GM12878 (cell line): Measurements from ENCODE around the gene HSPBP1. TPM values are rescaled to one million over a fixed set of nuclear protein-coding genes. Genes with fewer than 3 reads are reported as not detected.

Experiments used
- ATAC-seq: fragments of 200-7000 bp; cut with Tn5 transposase; 3 replicates; pipeline ENCODE4 v1.9.1; 2020; ENCODE audit warnings: mild to moderate bottlenecking, moderate library complexity
- BruUV-seq: library from RNA; stranded (reverse); fragments of 400-500 nt; replicated peaks from 2 replicates; lab custom pipeline; 2021; lab: Mats Ljungman, UMichigan
- CTCF ChIA-PET: fragments of 300-600 bp; sonication (Branson Sonifier 250); formaldehyde crosslinking; extraction: SDS; loops from one replicate; lab custom pipeline; 2021; ENCODE audit warnings: inconsistent platforms; lab: Yijun Ruan, JAX
- POLR2A ChIA-PET: fragments of 350-600 bp; formaldehyde crosslinking; extraction: SDS; loops from one replicate; lab custom pipeline; 2021; ENCODE audit warnings: inconsistent platforms; lab: Charles Lee
- RAD21 ChIA-PET: fragments of 300-600 bp; sonication (Branson Sonifier 250); formaldehyde crosslinking; loops from one replicate; lab custom pipeline; 2023; ENCODE audit warnings: antibody characterized with exemption; ENCODE audit not compliant: unreplicated experiment; lab: Charles Lee
- SMC1A ChIA-PET: fragments of 300-600 bp; sonication (Branson Sonifier 250); formaldehyde crosslinking; loops from one replicate; lab custom pipeline; 2023; ENCODE audit not compliant: unreplicated experiment, uncharacterized antibody; lab: Charles Lee
- DNase-seq: peaks from one replicate; pipeline ENCODE4 v3.0.0-alpha.2; 2011; ENCODE audit warnings: low read depth, low spot score
- FAIRE-seq: peaks from 3 replicates; lab custom pipeline; 2011; peaks lifted over from hg19 to GRCh38; lab: Jason Lieb, UNC
- H2AFZ ChIP-seq: 2 replicates; pipeline ENCODE4 v1.6.0; 2011; ENCODE audit warnings: low read depth, low read length, control low read depth; ENCODE audit not compliant: control insufficient read depth
- H3K27ac ChIP-seq: 2 replicates; pipeline ENCODE4 v1.5.1; 2011; ENCODE audit warnings: control low read depth; ENCODE audit not compliant: control insufficient read depth, insufficient read depth
- H3K27me3 ChIP-seq, 2 experiments: replicated peaks in 1 of 2; 2 replicates each; pipeline versions ENCODE4 v1.6.0 to v1.6.1; 2011; ENCODE audit warnings: low read length in 1 of 2; ENCODE audit not compliant: control insufficient read depth in 2 of 2, insufficient read depth in 2 of 2
- H3K36me3 ChIP-seq, 2 experiments: 2 replicates each; pipeline ENCODE4 v1.5.1; 2011; ENCODE audit warnings: low read length in 1 of 2; ENCODE audit not compliant: control insufficient read depth in 2 of 2, insufficient read depth in 2 of 2
- H3K4me1 ChIP-seq: 2 replicates; pipeline ENCODE4 v1.6.1; 2011; ENCODE audit warnings: mild to moderate bottlenecking, low read length, moderate library complexity, mixed read lengths; ENCODE audit not compliant: control insufficient read depth, insufficient read depth
- H3K4me2 ChIP-seq: 2 replicates; pipeline ENCODE4 v1.6.0; 2011; ENCODE audit warnings: control low read depth; ENCODE audit not compliant: control insufficient read depth, insufficient read depth
- H3K4me3 ChIP-seq: fragments of 200-600 bp; sonication (generic); 2 replicates; pipeline ENCODE4 v1.5.1; 2016
- H3K79me2 ChIP-seq: 2 replicates; pipeline ENCODE4 v1.6.0; 2011; ENCODE audit warnings: low read length; ENCODE audit not compliant: control insufficient read depth, insufficient read depth
- H3K9ac ChIP-seq: 2 replicates; pipeline ENCODE4 v1.8.0; 2011; ENCODE audit warnings: low read length, control low read depth, mixed read lengths; ENCODE audit not compliant: control insufficient read depth, insufficient read depth
- H3K9me3 ChIP-seq: replicated peaks from 3 replicates; pipeline ENCODE4 v1.5.1; 2011; ENCODE audit warnings: mild to moderate bottlenecking, low read length; ENCODE audit not compliant: control insufficient read depth, insufficient read depth
- H4K20me1 ChIP-seq: 2 replicates; pipeline ENCODE4 v1.6.0; 2011; ENCODE audit not compliant: control insufficient read depth, insufficient read depth
- BCL3 ChIP-seq: IDR thresholded peaks from 2 replicates; pipeline ENCODE4 v1.6.1; 2011; ENCODE audit warnings: borderline replicate concordance, low read depth, mild to moderate bottlenecking, moderate library complexity, low read length; ENCODE audit not compliant: insufficient read depth, poor library complexity, severe bottlenecking
- FOS ChIP-seq: IDR thresholded peaks from 3 replicates; pipeline ENCODE4 v1.6.1; 2011; ENCODE audit warnings: borderline replicate concordance; ENCODE audit not compliant: insufficient read length; ENCODE audit errors: extremely low read depth
- HDAC6 ChIP-seq: fragments of 200-600 bp; sonication (generic); IDR thresholded peaks from one replicate; pipeline ENCODE4 v1.8.0; 2017; ENCODE audit warnings: antibody characterized with exemption; ENCODE audit not compliant: unreplicated experiment
- LARP7 ChIP-seq: fragments of 450-650 bp; IDR thresholded peaks from 2 replicates; pipeline ENCODE4 v1.6.1; 2017; ENCODE audit warnings: mild to moderate bottlenecking
- MTA3 ChIP-seq: IDR thresholded peaks from 2 replicates; pipeline ENCODE4 v1.6.1; 2012; ENCODE audit warnings: low read length, inconsistent platforms, borderline replicate concordance
- NR2C1 ChIP-seq: fragments of 450-650 bp; IDR thresholded peaks from 2 replicates; pipeline ENCODE4 v1.6.1; 2017; ENCODE audit warnings: antibody characterized with exemption, mild to moderate bottlenecking, moderate library complexity
- USF2 ChIP-seq: IDR thresholded peaks from 2 replicates; pipeline ENCODE4 v1.6.1; 2011; ENCODE audit warnings: low read depth, low read length, improper control_type of control experiment, borderline replicate concordance
- ZBTB11 ChIP-seq: fragments of 450-650 bp; formaldehyde crosslinking; IDR thresholded peaks from 2 replicates; pipeline ENCODE4 v1.5.0; 2022; ENCODE audit warnings: mild to moderate bottlenecking, missing genetic modification characterization
- WGBS: methylation state at CpG from one replicate; pipeline ENCODE4 v1.1.6; 2016; ENCODE audit warnings: low lambda C conversion rate; ENCODE audit not compliant: insufficient replicate concordance, insufficient coverage; ENCODE audit errors: missing lambda C conversion rate; 5-methylcytosine and 5-hydroxymethylcytosine counted together
- in situ Hi-C: fragments of 300-500 bp; cut with MboI; formaldehyde crosslinking; loops from 9 replicates; pipeline ENCODE4 v1.14.3; 2018; ENCODE audit warnings: mixed read lengths
- intact Hi-C: fragments of 100-400 bp; cut with micrococcal nuclease; formaldehyde crosslinking; loops from one replicate; pipeline ENCODE4 v1.14.2; 2022; ENCODE audit not compliant: unreplicated experiment
- polyA plus RNA-seq, 11 experiments: library from polyadenylated mRNA; depleted of rRNA in 4 of 11; unstranded in 6 of 11; stranded (reverse) in 5 of 11; fragments of >200 nt; fragmentation: Nextera tagmentation in 4 of 11; fragmentation: Illumina TruSeq in 1 of 11; extraction: Ambion mirVana in 4 of 11; extraction: Trizol in 1 of 11; gene quantifications; 1 replicate in 1 of 11; 2 replicates in 10 of 11; pipeline versions ENCODE4 v1.2.1 to v1.2.3, GENCODE V29; 2011 to 2016; ENCODE audit warnings: inconsistent platforms in 2 of 11, missing spikeins in 2 of 11, low read depth in 1 of 11
- total RNA-seq, 4 experiments: library from RNA; depleted of rRNA in 3 of 4; stranded (reverse); fragments of >200 nt in 3 of 4; fragmentation: Illumina TruSeq in 1 of 4; extraction: Trizol in 1 of 4; gene quantifications; 2 replicates each; pipeline versions ENCODE4 v1.2.1 to v1.2.3, GENCODE V29; 2013 to 2021
- TF ChIP-seq, protein P1 (sequence below): IDR thresholded peaks from 2 replicates; pipeline ENCODE4 v1.6.1; 2012; ENCODE audit warnings: low read depth, low read length, improper control_type of control experiment
- TF ChIP-seq, protein P2 (sequence below): fragments of 450-650 bp; IDR thresholded peaks from 2 replicates; pipeline ENCODE4 v1.6.1; 2017; ENCODE audit warnings: low read depth, mild to moderate bottlenecking, moderate library complexity
- TF ChIP-seq, protein P3 (sequence below): fragments of 450-650 bp; IDR thresholded peaks from 2 replicates; pipeline ENCODE4 v1.6.1; 2018; ENCODE audit warnings: mild to moderate bottlenecking, low read depth, moderate library complexity; ENCODE audit not compliant: partially characterized antibody

HSPBP1 gene
- total and polyA plus RNA-seq, 10 of the 15 experiments (the other 5 are each of a cell fraction or from before 2014, with no cell fraction given) = 0.18 to 83.3 (median 23.0) TPM

DNA sequence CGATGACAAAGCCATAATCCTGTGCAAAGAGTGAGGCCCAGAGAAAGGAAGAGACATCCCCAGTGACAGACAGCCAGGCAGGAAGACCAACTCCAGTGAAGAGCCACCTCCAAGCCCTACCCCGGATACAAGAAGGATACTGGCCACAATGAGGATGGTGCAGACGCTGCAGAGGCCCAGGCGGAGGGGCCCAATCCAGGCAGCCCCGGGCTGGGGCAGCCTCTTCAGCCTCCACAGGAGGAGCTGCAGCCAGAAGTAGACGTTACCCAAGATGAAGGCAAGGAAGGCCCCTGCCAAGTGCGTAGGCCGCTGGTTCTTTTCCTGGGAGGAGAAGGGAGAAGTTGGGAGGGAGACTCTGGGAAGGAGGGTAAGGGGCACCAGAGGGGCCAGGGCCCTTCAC lies 36.7 kb upstream of the HSPBP1 start:
- H3K4me2 ChIP-seq = no peak overlapping the region
- no peak overlapping the region for H3K9ac ChIP-seq
- DNase-seq (no peak), ATAC-seq (no peak), FAIRE-seq (no peak)
- BruUV-seq = no TSS peak
- WGBS = 46% methylated on average over 8 of the region's 8 CpGs
- ChIA-PET SMC1A (no interaction called here), RAD21 (no interaction called here), POLR2A (no interaction called here), CTCF (interaction anchor here (1.1 kb wide), 2 partner anchors 15 kb away, joined by 3 to 5 read pairs; no protein-coding TSS in a partner anchor)
- H3K27me3 ChIP-seq = no peaks in the 10 kb centered on the region
- in situ Hi-C loops (no loop called here), intact Hi-C loops (no loop called here)
- H3K4me3 ChIP-seq = no peak overlapping the region
- H4K20me1 ChIP-seq = no peaks in the 10 kb centered on the region
- H3K9me3 ChIP-seq = no peaks in the 10 kb centered on the region
- no peak overlapping the region for H2AFZ ChIP-seq
- H3K79me2 ChIP-seq = no peaks in the 10 kb centered on the region
- no peaks in the 10 kb centered on the region for H3K36me3 ChIP-seq
- no peak overlapping the region for H3K27ac ChIP-seq
- no peaks in the 10 kb centered on the region for H3K4me1 ChIP-seq
- no peak for TF ChIP-seq USF2
- TF ChIP-seq, protein P1, sequence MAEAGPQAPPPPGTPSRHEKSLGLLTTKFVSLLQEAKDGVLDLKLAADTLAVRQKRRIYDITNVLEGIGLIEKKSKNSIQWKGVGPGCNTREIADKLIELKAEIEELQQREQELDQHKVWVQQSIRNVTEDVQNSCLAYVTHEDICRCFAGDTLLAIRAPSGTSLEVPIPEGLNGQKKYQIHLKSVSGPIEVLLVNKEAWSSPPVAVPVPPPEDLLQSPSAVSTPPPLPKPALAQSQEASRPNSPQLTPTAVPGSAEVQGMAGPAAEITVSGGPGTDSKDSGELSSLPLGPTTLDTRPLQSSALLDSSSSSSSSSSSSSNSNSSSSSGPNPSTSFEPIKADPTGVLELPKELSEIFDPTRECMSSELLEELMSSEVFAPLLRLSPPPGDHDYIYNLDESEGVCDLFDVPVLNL = no peak
- no peak for TF ChIP-seq FOS
- TF ChIP-seq HDAC6 = no peak
- no peak for TF ChIP-seq ZBTB11 (CRISPR knock-in tag)
- TF ChIP-seq, protein P2, sequence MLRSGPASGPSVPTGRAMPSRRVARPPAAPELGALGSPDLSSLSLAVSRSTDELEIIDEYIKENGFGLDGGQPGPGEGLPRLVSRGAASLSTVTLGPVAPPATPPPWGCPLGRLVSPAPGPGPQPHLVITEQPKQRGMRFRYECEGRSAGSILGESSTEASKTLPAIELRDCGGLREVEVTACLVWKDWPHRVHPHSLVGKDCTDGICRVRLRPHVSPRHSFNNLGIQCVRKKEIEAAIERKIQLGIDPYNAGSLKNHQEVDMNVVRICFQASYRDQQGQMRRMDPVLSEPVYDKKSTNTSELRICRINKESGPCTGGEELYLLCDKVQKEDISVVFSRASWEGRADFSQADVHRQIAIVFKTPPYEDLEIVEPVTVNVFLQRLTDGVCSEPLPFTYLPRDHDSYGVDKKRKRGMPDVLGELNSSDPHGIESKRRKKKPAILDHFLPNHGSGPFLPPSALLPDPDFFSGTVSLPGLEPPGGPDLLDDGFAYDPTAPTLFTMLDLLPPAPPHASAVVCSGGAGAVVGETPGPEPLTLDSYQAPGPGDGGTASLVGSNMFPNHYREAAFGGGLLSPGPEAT = no peak
- no peak for TF ChIP-seq NR2C1
- TF ChIP-seq BCL3 = no peak
- TF ChIP-seq MTA3 = no peak
- no peak for TF ChIP-seq LARP7
- TF ChIP-seq, protein P3, sequence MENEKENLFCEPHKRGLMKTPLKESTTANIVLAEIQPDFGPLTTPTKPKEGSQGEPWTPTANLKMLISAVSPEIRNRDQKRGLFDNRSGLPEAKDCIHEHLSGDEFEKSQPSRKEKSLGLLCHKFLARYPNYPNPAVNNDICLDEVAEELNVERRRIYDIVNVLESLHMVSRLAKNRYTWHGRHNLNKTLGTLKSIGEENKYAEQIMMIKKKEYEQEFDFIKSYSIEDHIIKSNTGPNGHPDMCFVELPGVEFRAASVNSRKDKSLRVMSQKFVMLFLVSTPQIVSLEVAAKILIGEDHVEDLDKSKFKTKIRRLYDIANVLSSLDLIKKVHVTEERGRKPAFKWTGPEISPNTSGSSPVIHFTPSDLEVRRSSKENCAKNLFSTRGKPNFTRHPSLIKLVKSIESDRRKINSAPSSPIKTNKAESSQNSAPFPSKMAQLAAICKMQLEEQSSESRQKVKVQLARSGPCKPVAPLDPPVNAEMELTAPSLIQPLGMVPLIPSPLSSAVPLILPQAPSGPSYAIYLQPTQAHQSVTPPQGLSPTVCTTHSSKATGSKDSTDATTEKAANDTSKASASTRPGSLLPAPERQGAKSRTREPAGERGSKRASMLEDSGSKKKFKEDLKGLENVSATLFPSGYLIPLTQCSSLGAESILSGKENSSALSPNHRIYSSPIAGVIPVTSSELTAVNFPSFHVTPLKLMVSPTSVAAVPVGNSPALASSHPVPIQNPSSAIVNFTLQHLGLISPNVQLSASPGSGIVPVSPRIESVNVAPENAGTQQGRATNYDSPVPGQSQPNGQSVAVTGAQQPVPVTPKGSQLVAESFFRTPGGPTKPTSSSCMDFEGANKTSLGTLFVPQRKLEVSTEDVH = no peak
